Breast epithelium (tissue), 4 donors: ENCODE data around the gene MZB1. TPM values are rescaled to one million over a fixed set of nuclear protein-coding genes. Genes with fewer than 3 reads are reported as not detected.

ENCODE experiments used
- DNase-seq, 2 donors: peaks; one replicate each; pipeline ENCODE4 v3.0.0-alpha.2; 2019; ENCODE audit warnings: low spot score in 2 of 2
- H3K27ac ChIP-seq, 2 donors: fragments of 200-600 bp; sonication (generic) in 1 of 2; one replicate each; pipeline ENCODE4 v1.5.1; 2016 to 2019; ENCODE audit warnings: mild to moderate bottlenecking in 1 of 2
- H3K27me3 ChIP-seq, 2 donors: fragments of 200-600 bp; sonication (generic) in 1 of 2; one replicate each; pipeline versions ENCODE4 v1.5.1 to v1.6.0; 2017 to 2019; ENCODE audit warnings: control low read depth in 1 of 2, mild to moderate bottlenecking in 1 of 2
- H3K36me3 ChIP-seq: fragments of 200-600 bp; one replicate; pipeline ENCODE4 v1.5.1; 2019
- H3K4me1 ChIP-seq, 2 donors: fragments of 200-600 bp; sonication (generic); one replicate each; pipeline ENCODE4 v1.5.1; 2016 to 2019; ENCODE audit warnings: control low read depth in 1 of 2
- H3K4me3 ChIP-seq, 3 donors: fragments of 200-600 bp; sonication (generic); 1 replicate in 2 of 3; 2 replicates in 1 of 3; pipeline ENCODE4 v1.5.1; 2016 to 2019; ENCODE audit warnings: mild to moderate bottlenecking in 3 of 3, moderate library complexity in 2 of 3
- H3K9me3 ChIP-seq, 2 donors: fragments of 200-600 bp; sonication (generic) in 1 of 2; one replicate each; pipeline ENCODE4 v1.5.1; 2016 to 2019; ENCODE audit warnings: control low read depth in 1 of 2
- POLR2A ChIP-seq: fragments of 450-650 bp; IDR thresholded peaks from one replicate; pipeline ENCODE4 v1.6.1; 2016; ENCODE audit warnings: antibody characterized with exemption, mild to moderate bottlenecking, moderate library complexity
- POLR2AphosphoS5 ChIP-seq, 3 donors: sonication (generic); formaldehyde crosslinking; IDR thresholded peaks; one replicate each; pipeline ENCODE4 v1.6.1; 2017; ENCODE audit warnings: antibody characterized with exemption in 3 of 3
- intact Hi-C: fragments of 100-400 bp; cut with DNase I; formaldehyde crosslinking; loops from one replicate; pipeline ENCODE4 v1.15.1; 2023; ENCODE audit warnings: low total_unique reads
- total RNA-seq, 3 donors: library from RNA; depleted of rRNA; stranded (reverse); fragments of >200 nt; gene quantifications; one replicate each; pipeline ENCODE4 v1.1.0, GENCODE V29; 2016
- TF ChIP-seq, protein P1 (sequence below), 3 donors: fragments of 450-650 bp; IDR thresholded peaks; one replicate each; pipeline ENCODE4 v1.5.1; 2016 to 2017; ENCODE audit warnings: antibody characterized with exemption in 3 of 3, mild to moderate bottlenecking in 3 of 3, moderate library complexity in 3 of 3

MZB1 gene
- total RNA-seq, 3 donors from 2014 or later, result 8.6 to 35.4 TPM; not detected in 1

DNA sequence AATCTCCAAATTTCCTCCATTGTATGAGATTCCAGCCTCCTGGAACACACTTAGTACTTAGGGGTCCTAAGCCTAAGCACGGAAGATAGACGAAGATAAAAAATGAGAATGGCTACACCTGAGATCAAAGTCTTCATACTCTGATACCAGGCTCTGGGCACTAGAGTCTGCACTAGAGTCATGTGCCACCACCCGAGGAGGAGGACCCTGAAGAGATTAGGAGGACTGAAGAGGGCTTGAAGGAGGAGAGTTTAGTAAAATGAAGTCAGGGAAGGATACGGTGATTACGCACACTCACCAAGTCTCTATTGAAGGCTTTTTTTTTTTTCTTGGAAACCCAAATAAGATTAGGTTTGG, 14.7 kb upstream of the MZB1 start:
- no peaks in the 10 kb centered on the region for H3K36me3 ChIP-seq
- peak overlapping the region; percentile 94 for H3K27ac ChIP-seq
- no peaks in the 10 kb centered on the region for H3K4me1 ChIP-seq
- no peak for DNase-seq
- TF ChIP-seq, protein P1, sequence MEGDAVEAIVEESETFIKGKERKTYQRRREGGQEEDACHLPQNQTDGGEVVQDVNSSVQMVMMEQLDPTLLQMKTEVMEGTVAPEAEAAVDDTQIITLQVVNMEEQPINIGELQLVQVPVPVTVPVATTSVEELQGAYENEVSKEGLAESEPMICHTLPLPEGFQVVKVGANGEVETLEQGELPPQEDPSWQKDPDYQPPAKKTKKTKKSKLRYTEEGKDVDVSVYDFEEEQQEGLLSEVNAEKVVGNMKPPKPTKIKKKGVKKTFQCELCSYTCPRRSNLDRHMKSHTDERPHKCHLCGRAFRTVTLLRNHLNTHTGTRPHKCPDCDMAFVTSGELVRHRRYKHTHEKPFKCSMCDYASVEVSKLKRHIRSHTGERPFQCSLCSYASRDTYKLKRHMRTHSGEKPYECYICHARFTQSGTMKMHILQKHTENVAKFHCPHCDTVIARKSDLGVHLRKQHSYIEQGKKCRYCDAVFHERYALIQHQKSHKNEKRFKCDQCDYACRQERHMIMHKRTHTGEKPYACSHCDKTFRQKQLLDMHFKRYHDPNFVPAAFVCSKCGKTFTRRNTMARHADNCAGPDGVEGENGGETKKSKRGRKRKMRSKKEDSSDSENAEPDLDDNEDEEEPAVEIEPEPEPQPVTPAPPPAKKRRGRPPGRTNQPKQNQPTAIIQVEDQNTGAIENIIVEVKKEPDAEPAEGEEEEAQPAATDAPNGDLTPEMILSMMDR (IDR thresholded peaks at IDR 0.05), result no peak
- TF ChIP-seq POLR2AphosphoS5 (IDR thresholded peaks at IDR 0.05) (no peak), POLR2A (no peak)
- H3K9me3 ChIP-seq, result no peaks in the 10 kb centered on the region
- H3K4me3 ChIP-seq, result peak overlapping the region; percentile 44 to 69 (median 57)
- intact Hi-C loops, result no loop called here
- H3K27me3 ChIP-seq, result no peaks in the 10 kb centered on the region

DNA sequence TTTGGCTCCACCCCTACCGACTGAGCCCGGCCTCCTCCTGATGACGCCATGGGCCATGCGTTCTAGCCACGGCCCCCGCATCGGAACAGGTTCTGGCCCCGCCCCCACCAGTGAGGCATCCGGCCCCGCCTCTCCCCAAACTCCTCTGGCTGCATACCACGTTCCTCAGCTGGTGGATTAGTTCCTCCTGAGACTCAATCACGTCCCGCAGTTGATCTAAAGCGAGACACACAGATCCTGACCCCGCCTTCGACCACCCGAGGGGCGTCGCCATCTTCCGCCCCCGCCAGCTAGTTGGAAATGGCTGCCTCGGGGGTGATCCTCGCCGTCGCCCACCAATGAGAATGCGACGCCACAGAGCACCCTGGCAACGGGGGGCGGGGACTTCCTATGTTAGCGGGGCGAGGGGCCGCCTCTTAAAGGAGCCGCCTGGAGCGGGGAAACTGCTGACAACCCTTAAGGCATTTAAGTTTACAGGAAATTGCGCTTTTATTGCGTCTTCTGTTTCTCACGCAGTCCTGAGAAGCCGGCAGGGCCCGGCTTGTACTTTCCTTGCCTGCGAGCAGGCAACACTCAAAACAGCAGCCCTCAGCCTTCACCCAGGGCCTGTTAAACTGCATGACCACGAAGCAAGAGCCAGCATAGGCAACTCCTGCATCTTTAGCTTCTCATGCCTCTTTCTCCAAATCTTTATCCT, 14.2 kb upstream of the MZB1 start, which contains the start of gene SPATA24:
SPATA24 (minus strand) TSS at position 303 of the 697 bp plus-strand sequence; CDS start at position 274, 29 bp downstream.
- no peaks in the 10 kb centered on the region for H3K9me3 ChIP-seq
- peak; percentile 75 to 95 (median 82) for TF ChIP-seq POLR2AphosphoS5 (IDR thresholded peaks at IDR 0.05)
- TF ChIP-seq, protein P1 (IDR thresholded peaks at IDR 0.05), result no peak
- no peaks in the 10 kb centered on the region for H3K4me1 ChIP-seq
- peak within 1 kb of the TSS; percentile 44 to 69 (median 57) for H3K4me3 ChIP-seq
- no peaks in the 10 kb centered on the region for H3K27me3 ChIP-seq
- peak; percentile 97 to 98 for DNase-seq
- intact Hi-C loops, result no loop called here
- H3K36me3 ChIP-seq, result no peaks in the 10 kb centered on the region
- peak within 1 kb of the TSS; percentile 94 for H3K27ac ChIP-seq

DNA sequence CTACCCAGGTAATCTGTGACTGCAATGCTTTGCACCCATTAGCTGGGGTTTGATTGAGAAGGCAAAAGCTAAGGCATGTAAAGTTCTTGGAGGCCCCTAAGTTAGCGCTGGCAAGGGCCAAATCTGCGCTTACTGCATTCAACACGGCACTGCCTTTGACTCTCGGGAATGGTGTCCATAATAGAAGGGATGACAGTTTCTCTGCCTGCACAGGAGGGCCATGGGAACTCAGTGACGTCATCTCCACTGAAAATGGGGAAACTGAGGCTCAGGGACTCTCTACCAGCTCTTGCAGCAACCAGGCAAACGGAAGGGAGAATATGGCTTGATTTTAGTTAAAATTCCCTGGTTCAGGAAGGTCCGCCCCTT, 13.7 kb upstream of the MZB1 start:
- Histone ChIP-seq H3K27ac (peak overlapping the region; percentile 94), H3K9me3 (no peaks in the 10 kb centered on the region), H3K4me1 (no peaks in the 10 kb centered on the region), H3K4me3 (peak overlapping the region; percentile 44 to 69 (median 57)), H3K36me3 (no peaks in the 10 kb centered on the region), H3K27me3 (no peaks in the 10 kb centered on the region)
- TF ChIP-seq, protein P1 (IDR thresholded peaks at IDR 0.05), result no peak
- TF ChIP-seq POLR2A (no peak), POLR2AphosphoS5 (IDR thresholded peaks at IDR 0.05) (no peak)
- DNase-seq, result no peak
- intact Hi-C loops, result no loop called here

DNA sequence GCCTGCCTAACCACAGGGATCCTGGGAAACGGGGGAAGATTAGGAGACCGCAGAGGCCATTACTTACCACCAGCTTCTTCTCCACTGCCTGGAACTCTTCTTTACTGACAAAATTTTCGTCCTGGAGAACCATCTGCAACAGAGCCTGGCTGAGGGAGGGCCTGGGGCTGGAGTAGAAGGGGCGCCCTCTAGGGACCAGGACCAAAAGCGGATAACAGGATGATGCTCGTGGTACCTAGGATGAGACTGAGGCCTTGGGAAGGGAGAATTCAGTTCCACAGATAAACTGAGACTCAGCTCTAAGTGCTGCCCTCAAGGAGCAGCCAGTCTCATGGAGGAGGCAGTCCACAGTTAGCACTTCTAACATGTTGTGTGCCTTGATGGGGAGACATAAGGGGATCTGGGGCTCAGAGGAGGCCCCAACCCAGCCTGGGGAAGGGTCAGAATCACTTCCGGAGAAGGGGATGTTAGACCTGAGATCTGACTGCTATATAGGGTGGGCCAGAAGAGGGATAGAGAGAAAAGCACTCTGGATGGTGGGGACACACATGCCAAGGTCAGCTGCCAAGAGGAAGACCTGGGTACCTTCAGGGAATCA, 12.9 kb upstream of the MZB1 start:
- H3K4me3 ChIP-seq, result no peak overlapping the region
- no peak for DNase-seq
- TF ChIP-seq POLR2AphosphoS5 (IDR thresholded peaks at IDR 0.05), result no peak
- TF ChIP-seq, protein P1 (IDR thresholded peaks at IDR 0.05), result no peak
- TF ChIP-seq POLR2A, result no peak
- intact Hi-C loops, result no loop called here
- H3K27me3 ChIP-seq, result no peaks in the 10 kb centered on the region
- no peaks in the 10 kb centered on the region for H3K4me1 ChIP-seq
- no peaks in the 10 kb centered on the region for H3K36me3 ChIP-seq
- H3K9me3 ChIP-seq, result no peaks in the 10 kb centered on the region
- peak overlapping the region; percentile 94 for H3K27ac ChIP-seq

DNA sequence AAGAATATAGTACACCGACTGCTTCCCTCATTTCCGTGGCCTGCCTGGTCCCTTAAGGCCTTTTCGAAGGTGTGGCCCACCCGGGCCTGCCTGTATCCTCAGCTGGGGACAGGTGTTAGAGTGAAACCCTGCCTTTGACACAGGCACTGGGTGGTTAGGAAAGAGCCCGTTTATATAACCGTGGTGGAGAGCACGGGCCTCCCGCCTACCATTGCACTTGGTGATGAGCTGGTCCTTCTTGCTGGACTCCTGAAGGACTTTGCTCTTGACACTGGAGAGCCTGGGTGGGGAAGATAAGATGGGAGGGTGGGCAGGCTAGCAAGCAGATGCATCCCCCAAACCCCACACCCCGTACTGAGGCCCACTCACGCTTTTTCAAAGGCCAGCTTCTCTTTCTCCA, 11.8 kb upstream of the MZB1 start:
- TF ChIP-seq POLR2AphosphoS5 (IDR thresholded peaks at IDR 0.05) (no peak), POLR2A (no peak)
- TF ChIP-seq, protein P1 (IDR thresholded peaks at IDR 0.05), result no peak
- Histone ChIP-seq H3K27ac (no peak overlapping the region), H3K9me3 (no peaks in the 10 kb centered on the region), H3K4me3 (no peak overlapping the region), H3K27me3 (no peaks in the 10 kb centered on the region), H3K36me3 (no peaks in the 10 kb centered on the region), H3K4me1 (no peaks in the 10 kb centered on the region)
- no peak for DNase-seq
- intact Hi-C loops, result no loop called here
